ENCODE data around the gene FCHSD1. TPM values are rescaled to one million over a fixed set of nuclear protein-coding genes. Genes with fewer than 3 reads are reported as not detected.
A peak's percentile ranks its signal among the peaks of the same experiment; 100 is the strongest.

Gene FCHSD1
- polyA plus RNA-seq, 3 donors, result 3.0 to 73.3 (median 3.4) TPM

GRCh38 chr5:141691286-141691866 lies 40.2 kb upstream of the FCHSD1 start:
- WGBS (ENCODE audit: insufficient coverage), result 66% methylated on average over 9 of the region's 9 CpGs
- intact Hi-C loops (cut with micrococcal nuclease), result loop anchor here (5.0 to 10.0 kb wide), 4 partner anchors 123 to 453 kb away; partner anchors contain the start of gene PCDH12 (in 1 of the 2)
- no peaks in the 10 kb centered on the region for H3K79me2 ChIP-seq (ENCODE audit: insufficient read depth, low read length)
- no peak overlapping the region for H3K4me3 ChIP-seq (replicated peaks in 1 of 3; ENCODE audit: low read depth in 2 of 3, low read length in 3 of 3)
- no peak overlapping the region for H3K27ac ChIP-seq (ENCODE audit: low read depth in 1 of 2, low read length in 2 of 2)
- Mint-ChIP-seq H3K27me3 (ENCODE audit: low read depth in 3 of 3) (peaks cover 9 to 13% (median 11%) of the 10 kb centered on the region in 3 donors), H3K9me3 (peaks cover 0 to 3% (median 0%) of the 10 kb centered on the region in 7 donors), H3K4me3 (peak overlapping the region in 1 of 2 donors; percentile 28), H3K36me3 (no peaks in the 10 kb centered on the region), H3K4me1 (peaks cover 18% of the 10 kb centered on the region), H3K27ac (peak overlapping the region in 1 of 7 donors; percentile 37)
- H2AFZ ChIP-seq (ENCODE audit: insufficient read depth, low read depth, low read length, poor library complexity, severe bottlenecking), result no peak overlapping the region
- H3K4me1 ChIP-seq (ENCODE audit: control insufficient read depth in 1 of 2, insufficient read depth in 2 of 2, low read length in 2 of 2), result peaks cover 14% of the 10 kb centered on the region in 2 donors
- no peak overlapping the region for H3K9ac ChIP-seq (ENCODE audit: insufficient read depth, low read length, poor library complexity, severe bottlenecking)
- H3K36me3 ChIP-seq (replicated peaks in 1 of 2; ENCODE audit: control insufficient read depth in 1 of 2, insufficient read depth in 2 of 2, low read length in 2 of 2), result no peaks in the 10 kb centered on the region
- no peak overlapping the region for H3K4me2 ChIP-seq (replicated peaks; ENCODE audit: extremely low read depth, low read length, poor library complexity, severe bottlenecking)
- peaks cover 0 to 2% of the 10 kb centered on the region in 2 donors for H3K27me3 ChIP-seq (ENCODE audit: control insufficient read depth in 2 of 2, insufficient read depth in 2 of 2, low read length in 2 of 2)
- peak in 2 of 3 donors; percentile 43 to 60 for DNase-seq
- H3K9me3 ChIP-seq (replicated peaks in 1 of 2; ENCODE audit: control insufficient read depth in 1 of 2, insufficient read depth in 1 of 2, low read length in 2 of 2), result no peaks in the 10 kb centered on the region
- no peak for TF ChIP-seq CTCF (IDR thresholded peaks at IDR 0.05)
- no peaks in the 10 kb centered on the region for H4K20me1 ChIP-seq (ENCODE audit: insufficient read depth, low read length)

GRCh38 chr5:141686648-141687416 lies 35.6 kb upstream of the FCHSD1 start:
- intact Hi-C loops (cut with micrococcal nuclease), result no loop called here
- Mint-ChIP-seq H3K4me3 (no peak overlapping the region), H3K36me3 (no peaks in the 10 kb centered on the region)

More at GRCh38 chr5:141686648-141687416, 35.6 kb upstream of the FCHSD1 start:
- no peak overlapping the region for H2AFZ ChIP-seq (ENCODE audit: insufficient read depth, low read depth, low read length, poor library complexity, severe bottlenecking)
- no peak overlapping the region for H3K27ac ChIP-seq (ENCODE audit: low read depth in 1 of 2, low read length in 2 of 2)
- no peaks in the 10 kb centered on the region for H3K9me3 ChIP-seq (replicated peaks in 1 of 2; ENCODE audit: control insufficient read depth in 1 of 2, insufficient read depth in 1 of 2, low read length in 2 of 2)
- no peak for TF ChIP-seq CTCF (IDR thresholded peaks at IDR 0.05)
- no peak overlapping the region for H3K4me2 ChIP-seq (replicated peaks; ENCODE audit: extremely low read depth, low read length, poor library complexity, severe bottlenecking)
- H3K27me3 ChIP-seq (ENCODE audit: control insufficient read depth in 2 of 2, insufficient read depth in 2 of 2, low read length in 2 of 2), result peaks cover 0 to 2% of the 10 kb centered on the region in 2 donors
- H3K27ac Mint-ChIP-seq, result no peak overlapping the region
- no peak overlapping the region for H3K4me3 ChIP-seq (replicated peaks in 1 of 3; ENCODE audit: low read depth in 2 of 3, low read length in 3 of 3)
- peaks cover 0 to under 1% (median 0%) of the 10 kb centered on the region in 7 donors for H3K9me3 Mint-ChIP-seq
- H3K79me2 ChIP-seq (ENCODE audit: insufficient read depth, low read length), result no peaks in the 10 kb centered on the region
- H3K27me3 Mint-ChIP-seq (ENCODE audit: low read depth in 3 of 3), result peaks cover 8 to 11% (median 9%) of the 10 kb centered on the region in 3 donors
- H3K9ac ChIP-seq (ENCODE audit: insufficient read depth, low read length, poor library complexity, severe bottlenecking), result no peak overlapping the region
- no peak for DNase-seq
- H3K4me1 ChIP-seq (ENCODE audit: control insufficient read depth in 1 of 2, insufficient read depth in 2 of 2, low read length in 2 of 2), result peaks cover 40 to 42% of the 10 kb centered on the region in 2 donors
- H3K4me1 Mint-ChIP-seq, result peaks cover 41% of the 10 kb centered on the region
- WGBS (ENCODE audit: insufficient coverage), result 100% methylated on average over 2 of the region's 3 CpGs
- H4K20me1 ChIP-seq (ENCODE audit: insufficient read depth, low read length), result no peaks in the 10 kb centered on the region
- no peaks in the 10 kb centered on the region for H3K36me3 ChIP-seq (replicated peaks in 1 of 2; ENCODE audit: control insufficient read depth in 1 of 2, insufficient read depth in 2 of 2, low read length in 2 of 2)
